IPS-18a (cell line): ENCODE data around the gene IMMP2L.

Experiments used
- H3K27ac ChIP-seq: one replicate; pipeline ENCODE4 v1.5.1; 2013; ENCODE audit warnings: low read length
- H3K27me3 ChIP-seq: one replicate; pipeline ENCODE4 v1.6.1; 2013; ENCODE audit warnings: mild to moderate bottlenecking, low read length; ENCODE audit not compliant: control insufficient read depth, insufficient read depth
- H3K36me3 ChIP-seq: one replicate; pipeline ENCODE4 v1.6.1; 2013; ENCODE audit warnings: low read depth, low read length; ENCODE audit not compliant: control insufficient read depth
- H3K4me1 ChIP-seq: one replicate; pipeline ENCODE4 v1.6.1; 2013; ENCODE audit warnings: low read depth, low read length; ENCODE audit not compliant: control insufficient read depth
- H3K4me3 ChIP-seq: one replicate; pipeline ENCODE4 v1.5.1; 2013; ENCODE audit warnings: low read length
- H3K9ac ChIP-seq: one replicate; pipeline ENCODE4 v1.6.1; 2013; ENCODE audit warnings: mild to moderate bottlenecking, low read length, moderate library complexity
- H3K9me3 ChIP-seq: one replicate; pipeline ENCODE4 v1.6.1; 2013; ENCODE audit warnings: low read depth, low read length; ENCODE audit not compliant: control insufficient read depth

Gene IMMP2L

DNA sequence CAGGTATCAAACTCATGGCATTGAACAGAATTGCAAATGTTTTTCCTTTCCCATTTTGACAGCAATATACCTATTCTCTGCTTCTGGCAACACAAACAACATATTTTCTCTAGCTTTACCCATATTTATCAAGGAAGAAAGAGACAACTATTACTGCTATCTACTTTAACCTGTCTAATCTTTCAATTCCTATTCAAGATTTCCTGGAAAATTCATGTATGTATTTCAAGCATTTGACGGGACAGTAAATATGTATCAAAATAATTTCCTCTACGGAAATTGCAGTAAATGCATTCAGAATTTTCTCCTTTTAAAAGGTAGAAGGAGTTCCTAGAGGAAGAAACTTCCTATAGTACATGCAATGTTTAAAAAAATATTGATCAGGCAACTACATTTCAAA, 650.7 kb downstream of the IMMP2L start:
- no peaks in the 10 kb centered on the region for H3K36me3 ChIP-seq
- H3K9me3 ChIP-seq = no peaks in the 10 kb centered on the region
- H3K27ac ChIP-seq = no peak overlapping the region
- H3K4me1 ChIP-seq = no peaks in the 10 kb centered on the region
- H3K9ac ChIP-seq = no peak overlapping the region
- no peak overlapping the region for H3K4me3 ChIP-seq
- no peaks in the 10 kb centered on the region for H3K27me3 ChIP-seq

DNA sequence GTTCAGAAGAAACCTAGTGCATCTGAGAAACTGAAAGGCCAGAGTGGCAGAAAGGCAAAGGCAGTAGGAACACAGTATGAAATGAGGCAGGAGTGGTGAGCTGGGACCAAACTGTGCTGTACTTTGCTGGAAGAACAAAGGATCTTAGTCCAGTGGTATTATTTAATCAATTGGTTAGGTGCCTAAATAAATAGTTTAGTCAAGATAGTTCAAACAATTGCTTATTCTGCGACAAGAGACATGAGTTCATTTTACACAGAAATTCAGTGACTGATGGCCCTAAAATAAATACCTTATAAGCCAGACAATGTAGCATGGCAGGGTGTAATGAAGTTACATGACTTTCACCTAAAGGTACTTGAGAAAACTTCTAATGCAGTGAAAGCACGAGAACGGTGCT, 653.2 kb downstream of the IMMP2L start:
- Histone ChIP-seq H3K27ac (no peak overlapping the region), H3K9me3 (no peaks in the 10 kb centered on the region), H3K9ac (no peak overlapping the region), H3K27me3 (no peaks in the 10 kb centered on the region), H3K4me1 (no peaks in the 10 kb centered on the region), H3K4me3 (no peak overlapping the region), H3K36me3 (no peaks in the 10 kb centered on the region)

- H3K27me3 ChIP-seq = no peaks in the 10 kb centered on the region
- H3K9ac ChIP-seq = no peak overlapping the region
- no peaks in the 10 kb centered on the region for H3K4me1 ChIP-seq
- H3K27ac ChIP-seq = no peak overlapping the region
- H3K9me3 ChIP-seq = no peaks in the 10 kb centered on the region
- no peaks in the 10 kb centered on the region for H3K36me3 ChIP-seq
- H3K4me3 ChIP-seq = no peak overlapping the region
Observed at GRCh38 chr7:110905773-110906566, 656.3 kb downstream of the IMMP2L start.

DNA sequence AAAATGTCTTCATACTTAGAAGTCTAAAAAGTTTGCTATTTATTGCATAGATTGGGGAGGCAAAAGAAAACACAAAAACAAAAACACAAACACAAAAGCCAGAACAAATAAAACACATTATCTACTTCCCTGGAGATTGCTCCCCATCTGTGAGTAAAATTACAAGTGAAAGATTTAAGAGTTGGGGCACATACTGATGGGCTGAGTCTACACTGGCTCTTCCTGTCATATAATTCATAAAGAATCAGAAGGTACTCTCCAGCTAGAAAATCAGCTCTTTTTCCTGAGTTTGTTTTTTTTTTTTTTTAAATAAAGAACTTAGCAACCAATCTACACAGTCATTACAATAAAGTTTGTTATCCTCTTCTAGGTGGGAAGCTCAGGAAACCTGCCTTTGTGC, 663.8 kb downstream of the IMMP2L start:
- Histone ChIP-seq H3K9ac (no peak overlapping the region), H3K4me3 (no peak overlapping the region), H3K9me3 (no peaks in the 10 kb centered on the region), H3K27ac (no peak overlapping the region), H3K36me3 (no peaks in the 10 kb centered on the region), H3K27me3 (no peaks in the 10 kb centered on the region), H3K4me1 (no peaks in the 10 kb centered on the region)

DNA sequence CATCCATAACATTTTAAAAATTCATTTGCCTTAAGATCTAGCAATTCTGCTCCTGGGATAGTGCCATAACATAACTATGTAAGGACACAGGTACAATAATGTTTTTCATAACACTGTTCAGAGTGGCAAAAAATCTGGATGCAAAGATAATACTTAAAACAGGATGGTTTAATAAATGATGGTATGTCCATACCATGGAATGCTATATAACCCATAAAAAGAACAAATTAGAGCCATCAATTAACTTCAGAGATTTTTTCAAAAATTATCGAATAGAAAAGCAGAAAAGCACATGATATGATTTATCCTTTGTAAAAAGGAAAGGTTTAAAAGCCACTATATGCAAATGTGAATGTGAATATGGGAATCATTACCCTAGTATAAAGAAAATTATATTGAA, 664.8 kb downstream of the IMMP2L start:
- Histone ChIP-seq H3K36me3 (no peaks in the 10 kb centered on the region), H3K9me3 (no peaks in the 10 kb centered on the region), H3K9ac (no peak overlapping the region), H3K27ac (no peak overlapping the region), H3K4me1 (no peaks in the 10 kb centered on the region), H3K27me3 (no peaks in the 10 kb centered on the region), H3K4me3 (no peak overlapping the region)

- H3K27ac ChIP-seq = no peak overlapping the region
- no peak overlapping the region for H3K4me3 ChIP-seq
- H3K27me3 ChIP-seq = no peaks in the 10 kb centered on the region
- no peak overlapping the region for H3K9ac ChIP-seq
- H3K4me1 ChIP-seq = peaks cover 6% of the 10 kb centered on the region
- H3K9me3 ChIP-seq = no peaks in the 10 kb centered on the region
- no peaks in the 10 kb centered on the region for H3K36me3 ChIP-seq
Observed at GRCh38 chr7:110894111-110894510, 668.2 kb downstream of the IMMP2L start.

- Histone ChIP-seq H3K27ac (no peak overlapping the region), H3K9ac (no peak overlapping the region), H3K9me3 (no peaks in the 10 kb centered on the region), H3K4me1 (peaks cover 6% of the 10 kb centered on the region), H3K27me3 (no peaks in the 10 kb centered on the region), H3K4me3 (no peak overlapping the region), H3K36me3 (no peaks in the 10 kb centered on the region)
Observed at GRCh38 chr7:110891197-110891596, 671.1 kb downstream of the IMMP2L start.

GRCh38 chr7:110890101-110890500, 672.2 kb downstream of the IMMP2L start:
- no peaks in the 10 kb centered on the region for H3K27me3 ChIP-seq
- H3K4me1 ChIP-seq = peaks cover 6% of the 10 kb centered on the region
- no peak overlapping the region for H3K9ac ChIP-seq
- no peak overlapping the region for H3K4me3 ChIP-seq
- H3K36me3 ChIP-seq = no peaks in the 10 kb centered on the region
- no peaks in the 10 kb centered on the region for H3K9me3 ChIP-seq
- H3K27ac ChIP-seq = no peak overlapping the region

DNA sequence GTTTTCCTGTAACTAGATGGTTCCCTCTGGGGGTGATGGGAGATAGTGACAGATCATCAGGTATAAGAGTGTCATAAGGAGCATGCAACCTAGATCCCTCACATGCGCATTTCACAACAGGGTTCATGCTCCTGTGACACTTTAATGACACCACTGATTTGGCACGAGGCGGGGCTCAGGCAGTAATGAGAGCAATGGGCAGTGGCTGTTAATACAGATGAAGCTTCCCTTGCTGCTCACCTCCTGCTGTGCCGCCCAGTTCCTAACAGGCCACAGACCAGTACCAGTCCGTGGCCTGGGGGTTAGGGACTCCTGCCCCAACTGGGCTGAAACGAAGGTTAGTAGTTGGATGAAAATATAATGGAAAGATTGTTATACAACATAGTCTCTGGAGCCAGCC, 673.0 kb downstream of the IMMP2L start:
- H3K36me3 ChIP-seq = no peaks in the 10 kb centered on the region

GRCh38 chr7:110888641-110889040, 673.7 kb downstream of the IMMP2L start:
- Histone ChIP-seq H3K36me3 (no peaks in the 10 kb centered on the region), H3K9ac (no peak overlapping the region), H3K4me3 (no peak overlapping the region), H3K27me3 (no peaks in the 10 kb centered on the region), H3K9me3 (no peaks in the 10 kb centered on the region), H3K27ac (no peak overlapping the region), H3K4me1 (peaks cover 6% of the 10 kb centered on the region)

More for the DNA sequence above, 673.0 kb downstream of the IMMP2L start:
- Histone ChIP-seq H3K4me3 (no peak overlapping the region), H3K9ac (no peak overlapping the region), H3K9me3 (no peaks in the 10 kb centered on the region), H3K27me3 (no peaks in the 10 kb centered on the region), H3K4me1 (peaks cover 6% of the 10 kb centered on the region), H3K27ac (no peak overlapping the region)

DNA sequence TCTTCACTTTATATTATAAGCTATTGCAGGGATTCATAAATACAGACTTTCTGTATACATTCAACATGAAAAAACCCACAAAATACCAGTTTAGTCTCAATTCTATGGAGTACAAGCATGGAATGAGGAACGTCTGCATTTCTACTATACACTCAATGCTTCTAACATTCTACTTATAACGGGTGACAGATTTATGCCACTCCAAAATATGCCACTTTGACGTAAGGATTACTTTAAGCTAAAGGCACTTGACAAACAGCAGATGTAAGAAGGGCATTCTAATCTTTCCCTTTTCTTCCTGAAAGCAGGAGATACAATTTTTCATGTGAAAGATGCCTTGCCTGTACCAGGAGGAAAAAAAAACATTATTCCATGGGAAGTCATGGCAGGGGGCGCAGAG, 676.8 kb downstream of the IMMP2L start:
- no peak overlapping the region for H3K27ac ChIP-seq
- H3K9me3 ChIP-seq = no peaks in the 10 kb centered on the region
- H3K36me3 ChIP-seq = no peaks in the 10 kb centered on the region
- H3K4me3 ChIP-seq = no peak overlapping the region
- no peak overlapping the region for H3K9ac ChIP-seq
- H3K27me3 ChIP-seq = no peaks in the 10 kb centered on the region
- H3K4me1 ChIP-seq = peaks cover 6% of the 10 kb centered on the region

DNA sequence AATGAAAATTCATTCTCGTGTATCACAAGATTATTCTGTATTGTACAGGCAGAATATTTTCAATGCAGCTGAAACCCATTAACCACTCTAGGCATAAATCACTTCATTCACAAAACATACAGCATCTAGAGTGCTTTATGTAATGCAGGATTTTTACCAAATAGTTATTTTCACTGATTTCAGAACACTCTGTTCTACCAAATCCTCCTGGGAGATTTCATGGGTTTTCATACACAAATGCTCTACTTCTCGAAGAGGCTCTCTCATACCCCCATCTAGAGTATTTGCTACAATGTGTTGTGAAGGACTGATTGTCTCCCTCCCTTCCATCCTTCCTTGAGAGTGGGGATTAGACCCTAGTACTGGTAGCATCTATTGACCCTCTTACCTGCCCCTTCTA, 680.6 kb downstream of the IMMP2L start:
- no peak overlapping the region for H3K9ac ChIP-seq
- no peak overlapping the region for H3K4me3 ChIP-seq
- no peak overlapping the region for H3K27ac ChIP-seq

More for the DNA sequence above, 680.6 kb downstream of the IMMP2L start:
- no peaks in the 10 kb centered on the region for H3K36me3 ChIP-seq
- H3K4me1 ChIP-seq = no peaks in the 10 kb centered on the region
- no peaks in the 10 kb centered on the region for H3K27me3 ChIP-seq
- H3K9me3 ChIP-seq = no peaks in the 10 kb centered on the region
